SK-N-MC (cell line): ENCODE results near the gene TMEM151A.

Experiments used
- EZH2 ChIP-seq: fragments of 200-600 bp; sonication (generic); IDR thresholded peaks from one replicate; pipeline ENCODE4 v1.6.1; 2017; ENCODE audit warnings: antibody characterized with exemption
- FOXP2 ChIP-seq: optimal IDR thresholded peaks from 2 replicates; pipeline ENCODE3; 2011; ENCODE audit warnings: mild to moderate bottlenecking, moderate library complexity; ENCODE audit not compliant: insufficient read depth; ENCODE audit errors: extremely low read length, control extremely low read depth
- POLR2AphosphoS5 ChIP-seq: IDR thresholded peaks from 2 replicates; pipeline ENCODE4 v1.6.1; 2012; ENCODE audit warnings: mild to moderate bottlenecking, low read depth, low read length, borderline replicate concordance

GRCh38 chr11:66263231-66263630 is 28.5 kb upstream of the TMEM151A start:
- TF ChIP-seq EZH2 (no peak), POLR2AphosphoS5 (no peak), FOXP2 (no peak)
